ENCODE data around the gene ALX4.
A peak's percentile ranks its signal among the peaks of the same experiment; 100 is the strongest.

Gene ALX4

GRCh38 chr11:44309478-44310205 is at the start of gene ALX4:
Gene ALX4 (minus strand): TSS chr11:44310139. CDS start chr11:44310062, 77 bp downstream.
- DNase-seq = peak; percentile 71

- no peak for DNase-seq
Observed at GRCh38 chr11:44359162-44359561, 49.2 kb upstream of the ALX4 start.

GRCh38 chr11:44358713-44359112 is 48.8 kb upstream of the ALX4 start:
- no peak for DNase-seq

GRCh38 chr11:44357711-44358110 is 47.8 kb upstream of the ALX4 start:
- DNase-seq = no peak

- no peak for DNase-seq
Observed at GRCh38 chr11:44356351-44356750, 46.4 kb upstream of the ALX4 start.

GRCh38 chr11:44351898-44352498 is 42.1 kb upstream of the ALX4 start:
- no peak for DNase-seq

GRCh38 chr11:44351006-44351660 is 41.2 kb upstream of the ALX4 start:
- DNase-seq = no peak

- DNase-seq = no peak
Observed at GRCh38 chr11:44349328-44349727, 39.4 kb upstream of the ALX4 start.

GRCh38 chr11:44348721-44349120 is 38.8 kb upstream of the ALX4 start:
- DNase-seq = no peak

- DNase-seq = no peak
Observed at GRCh38 chr11:44348114-44348513, 38.2 kb upstream of the ALX4 start.

GRCh38 chr11:44347538-44347937 is 37.6 kb upstream of the ALX4 start:
- no peak for DNase-seq

GRCh38 chr11:44346983-44347382 is 37.0 kb upstream of the ALX4 start:
- DNase-seq = no peak

GRCh38 chr11:44345781-44346180 is 35.8 kb upstream of the ALX4 start:
- no peak for DNase-seq

GRCh38 chr11:44344921-44345320 is 35.0 kb upstream of the ALX4 start:
- DNase-seq = no peak

- no peak for DNase-seq
Observed at GRCh38 chr11:44344423-44344820, 34.5 kb upstream of the ALX4 start.

- no peak for DNase-seq
Observed at GRCh38 chr11:44343778-44344422, 34.0 kb upstream of the ALX4 start.

- no peak for DNase-seq
Observed at GRCh38 chr11:44342616-44343015, 32.7 kb upstream of the ALX4 start.

- DNase-seq = no peak
Observed at GRCh38 chr11:44340656-44341055, 30.7 kb upstream of the ALX4 start.

- no peak for DNase-seq
Observed at GRCh38 chr11:44339530-44339883, 29.6 kb upstream of the ALX4 start.

GRCh38 chr11:44338698-44339529 is 29.0 kb upstream of the ALX4 start:
- DNase-seq = no peak

GRCh38 chr11:44338026-44338425 is 28.1 kb upstream of the ALX4 start:
- DNase-seq = no peak

- DNase-seq = no peak
Observed at GRCh38 chr11:44335919-44336318, 26.0 kb upstream of the ALX4 start.

Data from activated CD8-positive, alpha-beta memory T cell treated with anti-CD3 and anti-CD28 coated beads, Interleukin-2, amount 50 U/mL, for 48 hours (primary cell).